ENCODE data around the gene EBF4. TPM values are rescaled to one million over a fixed set of nuclear protein-coding genes. Genes with fewer than 3 reads are reported as not detected.
"Not testable (repeated sequence)": the region's sequence is repeated elsewhere in the genome, so short reads cannot be mapped to it uniquely, and the experiment has no call there.

EBF4 gene
- total RNA-seq, 2 donors from 2014 or later = 6.4 to 12.1 TPM

GRCh38 chr20:2694519-2694918 is 1.9 kb downstream of the EBF4 start:
- no peak for TF ChIP-seq CTCF (conservative IDR thresholded peaks at IDR 0.05)
- Histone ChIP-seq H3K27me3 (ENCODE audit: control insufficient read depth, insufficient read depth, low read length, poor library complexity, severe bottlenecking) (peaks cover 82% of the 10 kb centered on the region), H3K4me1 (ENCODE audit: control insufficient read depth, insufficient read depth, low read length) (no peaks in the 10 kb centered on the region), H3K4me3 (ENCODE audit: low read length) (no peak overlapping the region), H3K9ac (ENCODE audit: extremely low read depth, low read length, poor library complexity, severe bottlenecking) (no peak overlapping the region), H3K27ac (ENCODE audit: low read depth, low read length) (no peak overlapping the region), H3K9me3 (ENCODE audit: control insufficient read depth, low read length) (no peaks in the 10 kb centered on the region), H3K36me3 (ENCODE audit: control insufficient read depth, insufficient read depth, low read length) (no peaks in the 10 kb centered on the region)
- Mint-ChIP-seq H3K27ac (no peak overlapping the region), H3K9me3 (no peaks in the 10 kb centered on the region), H3K4me1 (peaks cover 6% of the 10 kb centered on the region), H3K4me3 (peak overlapping the region; percentile 31), H3K36me3 (ENCODE audit: low read depth) (no peaks in the 10 kb centered on the region), H3K27me3 (ENCODE audit: insufficient read depth) (peaks cover 86% of the 10 kb centered on the region)
- DNase-seq = peak; percentile 64
- WGBS, 2 experiments (ENCODE audit: insufficient coverage in 1 of 2, insufficient read length in 1 of 2) = 4 to 15% methylated on average over 4 to 13 of the region's 13 CpGs

DNA sequence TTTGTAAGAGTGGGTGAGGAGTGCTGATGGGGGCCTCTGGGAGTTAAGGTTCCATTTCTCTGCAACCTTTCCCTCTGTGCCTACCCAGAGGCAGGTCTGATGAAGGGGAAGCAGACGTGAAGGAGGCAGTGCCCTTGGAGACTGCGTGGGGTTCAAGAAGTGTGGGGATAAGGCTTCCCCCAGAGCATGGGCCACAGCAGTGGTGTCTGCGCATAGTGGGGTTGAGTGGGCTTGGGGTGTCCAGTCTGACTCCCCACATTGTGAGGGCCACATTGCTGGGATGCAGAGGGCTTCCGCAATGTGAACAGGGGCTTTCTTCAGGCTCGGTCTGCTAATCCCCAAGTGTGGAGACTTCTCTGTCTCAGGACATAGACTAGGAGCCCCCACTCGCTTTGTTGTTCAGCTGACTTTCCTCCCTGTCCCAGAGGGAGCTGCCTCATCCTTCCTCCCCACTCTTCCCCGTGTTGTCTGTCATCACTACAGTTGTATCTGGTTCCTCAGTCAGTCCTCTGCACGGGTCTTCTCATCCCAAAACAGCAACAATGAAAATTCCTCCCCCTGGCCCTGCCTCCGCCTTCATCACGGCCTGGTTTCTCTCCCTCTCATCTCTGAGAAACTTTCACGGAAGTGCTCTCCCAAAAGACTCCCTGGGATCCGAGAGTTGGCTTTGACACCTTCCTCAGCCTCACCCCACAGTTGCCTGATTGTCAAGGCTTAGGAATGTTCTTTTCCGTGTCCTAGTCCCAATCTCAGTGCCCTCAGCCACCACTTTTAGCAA is 2.8 kb downstream of the EBF4 start:
- 68 to 73% methylated on average over 8 to 13 of the region's 13 CpGs for WGBS, 2 experiments (ENCODE audit: insufficient coverage in 1 of 2, insufficient read length in 1 of 2)
- no peaks in the 10 kb centered on the region for H3K9me3 ChIP-seq (ENCODE audit: control insufficient read depth, low read length)
- H3K27me3 ChIP-seq (ENCODE audit: control insufficient read depth, insufficient read depth, low read length, poor library complexity, severe bottlenecking) = peaks cover 81% of the 10 kb centered on the region
- no peaks in the 10 kb centered on the region for H3K4me1 ChIP-seq (ENCODE audit: control insufficient read depth, insufficient read depth, low read length)
- Mint-ChIP-seq H3K9me3 (no peaks in the 10 kb centered on the region), H3K36me3 (ENCODE audit: low read depth) (no peaks in the 10 kb centered on the region), H3K4me1 (peaks cover 6% of the 10 kb centered on the region), H3K27ac (no peak overlapping the region), H3K27me3 (ENCODE audit: insufficient read depth) (peaks cover 86% of the 10 kb centered on the region), H3K4me3 (no peak overlapping the region)
- no peak overlapping the region for H3K9ac ChIP-seq (ENCODE audit: extremely low read depth, low read length, poor library complexity, severe bottlenecking)
- DNase-seq = peak; percentile 47
- H3K4me3 ChIP-seq (ENCODE audit: low read length) = no peak overlapping the region
- H3K27ac ChIP-seq (ENCODE audit: low read depth, low read length) = no peak overlapping the region
- no peaks in the 10 kb centered on the region for H3K36me3 ChIP-seq (ENCODE audit: control insufficient read depth, insufficient read depth, low read length)
- TF ChIP-seq CTCF (conservative IDR thresholded peaks at IDR 0.05) = no peak

- peaks cover 81% of the 10 kb centered on the region for H3K27me3 ChIP-seq (ENCODE audit: control insufficient read depth, insufficient read depth, low read length, poor library complexity, severe bottlenecking)
- not testable (repeated sequence) for H3K27ac Mint-ChIP-seq; H3K4me3 ChIP-seq (ENCODE audit: low read length); DNase-seq; H3K9ac ChIP-seq (ENCODE audit: extremely low read depth, low read length, poor library complexity, severe bottlenecking); H3K36me3 ChIP-seq (ENCODE audit: control insufficient read depth, insufficient read depth, low read length); H3K36me3 Mint-ChIP-seq (ENCODE audit: low read depth); H3K4me3 Mint-ChIP-seq; H3K27ac ChIP-seq (ENCODE audit: low read depth, low read length); H3K9me3 ChIP-seq (ENCODE audit: control insufficient read depth, low read length); H3K4me1 Mint-ChIP-seq; H3K9me3 Mint-ChIP-seq; H3K4me1 ChIP-seq (ENCODE audit: control insufficient read depth, insufficient read depth, low read length)
- peaks cover 87% of the 10 kb centered on the region for H3K27me3 Mint-ChIP-seq (ENCODE audit: insufficient read depth)
- whole genome bisulfite sequencing, 2 experiments (ENCODE audit: insufficient coverage in 1 of 2, insufficient read length in 1 of 2) = 92 to 93% methylated on average over 6 to 9 of the region's 12 CpGs
Observed at GRCh38 chr20:2695984-2696525, 3.5 kb downstream of the EBF4 start.
